ENCODE results near the gene PIGU.

GRCh38 chr20:34575756-34576155 lies 101.1 kb downstream of the PIGU start:
- TF ChIP-seq CTCF (IDR thresholded peaks at IDR 0.05; ENCODE audit: poor library complexity, severe bottlenecking) (no peak), RAD21 (conservative IDR thresholded peaks at IDR 0.05) (no peak)
